Muscle layer of colon (tissue), 2 donors: Measurements from ENCODE around the gene PCYT2.

Source experiments
- H3K27ac ChIP-seq: one replicate; pipeline ENCODE4 v1.7.0; 2013; ENCODE audit warnings: low read depth, mild to moderate bottlenecking, low read length, moderate library complexity
- H3K27me3 ChIP-seq, 2 donors: one replicate each; pipeline ENCODE4 v1.7.0; 2013; ENCODE audit warnings: low read length in 2 of 2, mild to moderate bottlenecking in 2 of 2; ENCODE audit not compliant: insufficient read depth in 2 of 2, control insufficient read depth in 1 of 2
- H3K36me3 ChIP-seq: one replicate; pipeline ENCODE4 v1.7.0; 2013; ENCODE audit warnings: mild to moderate bottlenecking, low read length; ENCODE audit not compliant: insufficient read depth
- H3K4me1 ChIP-seq: one replicate; pipeline ENCODE4 v1.7.0; 2013; ENCODE audit warnings: mild to moderate bottlenecking, low read length; ENCODE audit not compliant: insufficient read depth
- H3K4me3 ChIP-seq, 2 donors: one replicate each; pipeline ENCODE4 v1.7.0; 2013; ENCODE audit warnings: low read length in 2 of 2, low read depth in 1 of 2, mild to moderate bottlenecking in 1 of 2, moderate library complexity in 1 of 2
- H3K9ac ChIP-seq: one replicate; pipeline ENCODE4 v1.7.0; 2013; ENCODE audit warnings: low read length
- H3K9me3 ChIP-seq: one replicate; pipeline ENCODE4 v1.7.0; 2013; ENCODE audit warnings: mild to moderate bottlenecking, low read length
- donor health status: abdominal sarcoma.
- donor health status: Adenocarcinoma of cecum.

The PCYT2 gene

DNA sequence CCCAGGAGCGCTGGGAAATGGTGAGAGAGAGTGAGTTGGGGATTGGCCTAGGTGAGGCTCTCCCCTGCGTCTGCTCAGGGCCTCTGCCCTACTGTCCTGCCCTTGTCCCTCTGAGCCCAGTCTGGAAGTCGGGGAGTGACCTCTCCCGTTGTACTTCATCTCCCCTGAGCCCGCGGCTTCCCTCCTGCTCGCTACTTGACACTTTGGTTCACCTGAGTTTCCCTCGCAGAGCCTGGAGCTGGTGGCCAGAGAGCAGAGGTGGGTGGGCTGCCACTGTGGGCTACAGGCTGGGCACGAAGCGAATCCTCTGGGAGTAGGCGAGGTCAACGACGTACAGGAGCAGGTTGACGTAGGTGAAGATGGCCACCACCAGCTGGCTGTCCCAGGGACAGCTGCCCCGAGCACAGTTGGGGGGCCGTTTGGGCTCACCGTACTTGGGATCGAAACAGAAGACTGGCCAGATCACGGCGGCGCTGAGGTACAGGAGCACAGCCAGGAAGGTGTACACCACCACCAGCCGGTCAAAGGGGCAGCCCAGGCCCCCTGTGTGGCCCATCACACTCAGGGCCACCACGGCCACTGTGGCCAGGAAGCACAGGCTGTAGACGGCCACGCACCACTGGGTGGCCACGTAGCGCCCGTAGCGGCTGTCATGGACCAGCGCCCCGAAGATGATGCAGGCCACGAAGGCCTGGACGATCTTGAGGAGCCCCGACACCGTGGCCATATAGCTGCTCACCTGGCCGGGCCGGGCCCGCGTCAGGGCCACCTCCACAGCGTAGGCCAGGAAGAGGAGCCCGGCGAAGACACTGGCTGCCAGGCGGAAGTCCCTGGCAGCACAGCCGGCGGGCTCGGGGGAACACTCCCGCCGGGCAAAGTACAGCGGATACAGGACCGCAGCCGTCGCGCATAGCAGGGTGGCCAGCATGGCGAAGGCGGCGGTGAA is 29.6 kb upstream of the PCYT2 start:
- no peak overlapping the region for H3K4me3 ChIP-seq
- H3K36me3 ChIP-seq = no peaks in the 10 kb centered on the region
- H3K9ac ChIP-seq = no peak overlapping the region
- H3K9me3 ChIP-seq = no peaks in the 10 kb centered on the region
- peaks cover 0 to 32% of the 10 kb centered on the region in 2 donors for H3K27me3 ChIP-seq
- no peak overlapping the region for H3K27ac ChIP-seq
- peaks cover 6% of the 10 kb centered on the region for H3K4me1 ChIP-seq

DNA sequence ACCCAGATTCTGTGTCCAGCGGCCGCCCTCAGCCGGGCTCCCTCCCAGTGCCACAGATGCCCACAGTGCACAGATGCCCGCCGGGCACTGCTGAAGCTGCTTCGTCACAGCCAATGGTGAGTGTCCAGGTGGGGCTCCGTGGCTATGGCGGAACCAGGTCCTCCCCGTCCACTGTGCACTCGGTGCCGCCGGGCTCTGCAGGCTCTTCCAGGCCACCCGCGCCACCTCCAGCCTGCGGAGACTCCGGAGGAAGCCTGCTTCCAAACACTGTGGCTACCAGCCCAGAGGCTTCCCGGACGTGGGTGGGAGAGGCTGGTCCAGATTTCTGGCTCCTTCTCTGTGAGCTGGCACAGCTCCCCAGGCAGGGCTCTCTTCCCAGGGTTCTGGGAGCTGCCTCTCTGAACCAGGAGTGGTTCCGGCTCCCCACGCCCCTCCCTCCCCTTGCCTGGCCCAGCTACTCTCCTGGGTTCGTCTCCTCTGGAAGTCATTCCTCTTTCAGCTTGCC is 28.7 kb upstream of the PCYT2 start:
- no peak overlapping the region for H3K9ac ChIP-seq
- no peak overlapping the region for H3K4me3 ChIP-seq
- no peaks in the 10 kb centered on the region for H3K9me3 ChIP-seq
- peaks cover 0 to 32% of the 10 kb centered on the region in 2 donors for H3K27me3 ChIP-seq
- no peak overlapping the region for H3K27ac ChIP-seq
- peaks cover 6% of the 10 kb centered on the region for H3K4me1 ChIP-seq
- H3K36me3 ChIP-seq = no peaks in the 10 kb centered on the region

DNA sequence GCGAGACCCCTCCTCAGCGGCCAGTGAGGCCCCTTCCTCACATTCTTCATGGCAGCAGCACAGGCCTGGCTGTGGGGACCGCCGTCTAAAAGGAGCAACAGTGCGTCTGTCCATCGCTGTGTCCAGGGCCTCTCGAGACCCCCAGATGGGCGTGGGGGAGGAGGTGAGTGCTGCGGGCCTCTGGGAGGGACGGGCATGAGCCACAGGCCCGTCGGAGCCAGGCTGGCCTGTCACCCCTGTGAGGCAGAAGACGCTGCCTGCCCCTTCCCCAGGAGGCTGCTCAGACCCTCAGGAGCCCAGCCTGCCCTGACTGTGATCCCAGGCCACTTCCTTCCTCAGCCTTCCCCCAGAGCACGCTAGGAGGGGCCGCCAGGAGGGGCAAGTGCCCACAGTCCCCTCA is 28.0 kb upstream of the PCYT2 start:
- no peaks in the 10 kb centered on the region for H3K36me3 ChIP-seq
- H3K27me3 ChIP-seq = peaks cover 0 to 32% of the 10 kb centered on the region in 2 donors
- peaks cover 6% of the 10 kb centered on the region for H3K4me1 ChIP-seq
- no peak overlapping the region for H3K27ac ChIP-seq
- H3K9me3 ChIP-seq = no peaks in the 10 kb centered on the region
- H3K9ac ChIP-seq = no peak overlapping the region
- H3K4me3 ChIP-seq = no peak overlapping the region

DNA sequence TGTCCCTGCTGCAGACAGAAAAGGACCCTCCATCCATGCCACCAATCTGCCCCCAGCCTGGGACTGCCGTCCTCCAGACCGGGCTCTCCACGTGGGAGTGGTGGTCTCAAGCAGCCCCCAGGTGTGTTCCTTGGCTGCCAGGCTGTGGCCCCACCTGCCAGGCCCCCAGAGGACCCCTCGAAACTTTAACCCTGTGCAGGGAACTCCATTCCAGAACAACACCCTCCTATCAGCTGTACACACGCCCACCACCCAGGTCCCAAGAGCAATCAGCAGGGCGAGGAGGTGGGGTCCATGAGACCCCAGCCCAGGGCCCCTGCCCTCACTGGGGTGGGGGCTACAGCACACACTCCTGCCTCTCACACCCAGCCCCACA is 24.5 kb upstream of the PCYT2 start:
- no peaks in the 10 kb centered on the region for H3K36me3 ChIP-seq
- H3K27me3 ChIP-seq = peaks cover 0 to 15% of the 10 kb centered on the region in 2 donors
- H3K4me1 ChIP-seq = peaks cover 6% of the 10 kb centered on the region
- no peak overlapping the region for H3K4me3 ChIP-seq
- no peak overlapping the region for H3K9ac ChIP-seq
- H3K27ac ChIP-seq = no peak overlapping the region
- H3K9me3 ChIP-seq = no peaks in the 10 kb centered on the region

DNA sequence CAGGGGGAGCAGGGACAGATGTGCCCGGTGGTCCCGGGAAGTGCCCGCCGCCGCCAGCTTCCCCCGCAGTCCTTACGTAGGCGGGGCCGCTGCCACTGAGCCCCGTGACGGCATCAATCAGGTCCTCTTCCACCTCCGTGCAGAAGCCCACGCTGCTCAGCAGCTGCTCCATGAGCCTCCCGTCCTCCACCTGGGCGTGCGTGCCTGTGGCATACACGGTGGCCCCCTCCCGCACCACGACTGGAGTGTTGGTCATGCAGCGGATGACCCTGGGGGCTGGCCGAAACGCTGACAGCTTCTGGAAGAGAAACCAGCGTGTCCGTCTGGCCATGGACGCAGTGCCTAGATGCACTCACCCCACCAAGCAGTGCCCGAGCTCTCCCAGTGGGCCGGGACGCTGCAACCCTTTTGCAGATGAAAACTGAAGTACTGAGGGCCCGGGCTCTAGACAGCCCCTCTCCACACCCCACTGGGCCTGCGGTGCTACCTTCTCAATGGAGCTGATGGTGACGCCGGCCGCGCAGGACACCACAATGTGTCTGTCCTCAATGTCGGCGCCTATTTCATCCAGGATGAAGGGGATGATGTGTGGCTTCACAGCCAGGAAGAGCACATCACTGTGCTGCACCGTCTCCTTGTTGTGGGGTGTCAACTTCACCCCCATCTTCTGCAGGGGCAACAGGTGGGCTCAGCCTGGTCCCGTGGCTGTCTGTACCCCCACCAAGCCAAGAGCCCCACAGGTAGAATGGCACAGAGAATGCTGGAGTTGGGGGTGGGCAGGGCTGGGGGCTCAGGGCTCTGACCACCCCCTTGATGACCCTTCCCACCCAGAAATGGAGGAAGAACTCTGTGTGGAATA is 23.9 kb upstream of the PCYT2 start:
- H3K4me3 ChIP-seq = no peak overlapping the region
- peaks cover 0 to 11% of the 10 kb centered on the region in 2 donors for H3K27me3 ChIP-seq
- no peaks in the 10 kb centered on the region for H3K36me3 ChIP-seq
- H3K4me1 ChIP-seq = peaks cover 6% of the 10 kb centered on the region
- no peak overlapping the region for H3K27ac ChIP-seq
- no peaks in the 10 kb centered on the region for H3K9me3 ChIP-seq
- H3K9ac ChIP-seq = no peak overlapping the region

DNA sequence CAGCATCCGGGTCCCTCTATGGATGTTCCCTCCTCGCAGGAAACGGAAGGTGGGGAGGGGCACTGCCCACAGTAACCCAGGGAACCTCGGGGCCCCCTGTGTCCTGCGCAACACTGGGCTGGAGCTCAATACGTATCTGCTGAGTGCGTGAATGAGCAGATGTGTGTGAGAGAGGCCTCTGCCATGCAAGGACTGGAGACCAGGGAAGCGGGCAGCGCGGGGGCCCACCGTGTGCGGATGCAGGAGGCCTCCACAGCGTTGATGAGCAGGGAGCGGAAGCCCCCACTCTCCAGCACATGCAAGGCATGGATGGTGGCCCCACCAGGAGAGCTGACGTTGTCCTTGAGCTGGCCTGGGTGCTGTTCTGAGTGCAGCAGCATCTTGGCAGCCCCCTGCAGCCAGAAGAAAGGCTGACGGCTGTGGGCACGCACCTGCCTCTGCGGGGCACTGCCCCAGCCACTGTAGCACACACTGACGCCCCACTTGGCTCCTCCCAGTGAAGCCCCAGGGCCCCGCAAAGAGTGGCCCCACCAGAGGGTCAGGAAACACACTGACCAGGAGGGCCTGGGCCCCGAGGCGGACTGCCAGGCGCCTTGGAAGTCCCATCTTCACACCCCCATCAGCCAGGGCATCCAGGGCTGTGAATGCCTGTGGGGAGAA is 23.0 kb upstream of the PCYT2 start:
- Histone ChIP-seq H3K4me3 (no peak overlapping the region), H3K9me3 (no peaks in the 10 kb centered on the region), H3K27ac (no peak overlapping the region), H3K4me1 (peaks cover 6% of the 10 kb centered on the region), H3K27me3 (peaks cover 0 to 7% of the 10 kb centered on the region in 2 donors), H3K36me3 (no peaks in the 10 kb centered on the region), H3K9ac (no peak overlapping the region)

DNA sequence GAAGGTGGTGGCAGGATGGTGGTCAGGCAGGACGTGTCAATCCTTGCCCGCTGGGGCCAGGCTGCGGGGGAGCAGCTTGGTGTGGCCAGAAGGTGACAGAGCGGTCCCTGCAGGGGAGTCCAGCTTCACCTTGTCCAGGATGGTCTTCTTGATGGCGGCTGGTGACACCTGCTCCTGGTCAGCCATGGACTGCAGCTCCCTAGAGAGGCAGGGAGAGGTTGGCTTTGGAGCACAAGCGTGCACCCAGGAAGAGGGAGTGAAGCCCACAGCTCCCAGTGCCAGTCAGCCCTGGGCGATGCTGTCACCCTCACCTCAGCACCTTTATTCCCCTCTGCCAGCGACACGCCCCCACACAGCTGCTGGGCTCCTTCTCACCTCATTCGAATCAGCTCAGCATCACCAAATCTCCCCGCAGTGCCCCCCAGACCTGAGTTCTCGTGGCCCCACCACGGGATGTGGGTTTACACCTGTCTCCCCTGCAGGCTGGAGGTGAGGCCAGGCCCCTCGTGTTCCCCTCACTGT is 22.0 kb upstream of the PCYT2 start:
- no peak overlapping the region for H3K4me3 ChIP-seq
- peaks cover 14% of the 10 kb centered on the region for H3K4me1 ChIP-seq
- no peak overlapping the region for H3K27ac ChIP-seq
- H3K9me3 ChIP-seq = no peaks in the 10 kb centered on the region
- no peak overlapping the region for H3K9ac ChIP-seq
- peaks cover 0 to 17% of the 10 kb centered on the region in 2 donors for H3K27me3 ChIP-seq
- H3K36me3 ChIP-seq = no peaks in the 10 kb centered on the region

DNA sequence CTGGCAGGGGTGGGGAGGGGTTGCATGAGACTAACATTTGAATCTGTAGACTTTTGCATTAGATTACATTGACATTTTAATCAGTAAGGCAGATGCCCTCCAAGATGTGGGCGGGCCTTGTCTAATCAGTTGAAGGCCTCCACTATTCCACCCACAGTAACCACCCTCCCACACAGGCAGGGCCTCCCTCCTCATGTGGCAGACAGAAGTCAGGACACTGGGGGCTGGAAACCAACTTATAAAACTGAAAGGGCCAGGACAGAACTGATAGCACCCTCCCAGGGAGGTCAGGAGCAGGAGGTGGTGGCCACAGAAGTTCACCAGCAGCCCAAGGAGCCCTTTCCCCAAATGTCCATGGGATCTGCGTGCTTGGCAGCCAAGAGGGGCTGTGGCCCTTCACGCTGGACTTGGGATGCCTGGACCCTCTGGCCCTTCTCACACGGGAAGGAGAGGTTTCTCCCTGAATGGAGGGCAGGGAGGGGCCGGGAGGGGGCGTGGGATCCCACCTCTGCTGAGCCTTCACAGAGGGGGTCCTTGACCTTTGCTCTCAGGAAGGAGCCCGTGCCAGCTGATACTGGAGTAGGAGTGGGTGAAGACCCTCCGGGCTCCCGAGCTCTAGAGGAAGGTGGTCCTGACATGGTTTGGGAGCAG is 21.3 kb upstream of the PCYT2 start:
- no peak overlapping the region for H3K9ac ChIP-seq
- H3K36me3 ChIP-seq = no peaks in the 10 kb centered on the region
- no peak overlapping the region for H3K4me3 ChIP-seq
- H3K27ac ChIP-seq = no peak overlapping the region
- H3K4me1 ChIP-seq = peaks cover 16% of the 10 kb centered on the region
- H3K9me3 ChIP-seq = no peaks in the 10 kb centered on the region
- H3K27me3 ChIP-seq = peaks cover 0 to 18% of the 10 kb centered on the region in 2 donors

DNA sequence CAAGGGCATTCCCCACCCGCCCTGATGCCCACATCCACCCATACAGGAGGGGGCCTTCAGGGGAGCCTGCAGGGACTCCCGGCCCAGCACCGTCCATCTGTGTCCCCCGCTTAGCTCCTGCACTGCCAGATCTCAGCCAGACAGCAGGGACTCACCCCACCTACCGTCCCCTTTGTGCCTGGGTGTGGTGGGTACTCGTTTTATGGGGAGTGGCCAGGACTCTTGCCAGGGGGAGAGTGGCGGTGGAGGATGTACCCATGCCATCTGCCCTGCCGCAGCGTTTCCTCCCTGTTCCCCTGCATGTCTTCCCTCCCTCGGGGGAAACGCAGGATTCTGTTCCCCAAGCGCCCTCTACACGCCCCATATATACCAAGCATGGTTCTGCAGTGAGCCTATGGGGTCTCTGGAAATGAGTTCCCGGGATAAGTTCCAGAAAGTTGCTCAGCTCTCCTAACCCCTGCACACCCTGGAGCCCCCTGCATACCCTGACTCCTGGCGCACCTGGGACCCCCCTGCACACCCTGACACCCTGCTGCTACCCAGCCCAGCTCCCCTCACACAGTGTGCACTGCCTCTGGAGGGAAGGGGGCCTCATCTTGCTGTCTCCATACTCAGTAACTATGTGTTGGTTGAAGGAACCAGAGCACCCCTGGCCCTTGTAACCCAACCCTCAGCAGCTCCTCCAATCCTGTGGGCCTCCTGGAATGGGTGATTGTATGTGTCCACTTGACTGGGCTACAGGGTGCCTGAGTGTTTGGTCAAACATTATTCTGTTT is 20.5 kb upstream of the PCYT2 start:
- no peak overlapping the region for H3K27ac ChIP-seq
- peaks cover 14% of the 10 kb centered on the region for H3K4me1 ChIP-seq
- H3K9me3 ChIP-seq = no peaks in the 10 kb centered on the region
- no peaks in the 10 kb centered on the region for H3K36me3 ChIP-seq
- H3K9ac ChIP-seq = no peak overlapping the region
- peaks cover 0 to 16% of the 10 kb centered on the region in 2 donors for H3K27me3 ChIP-seq
- H3K4me3 ChIP-seq = no peak overlapping the region

DNA sequence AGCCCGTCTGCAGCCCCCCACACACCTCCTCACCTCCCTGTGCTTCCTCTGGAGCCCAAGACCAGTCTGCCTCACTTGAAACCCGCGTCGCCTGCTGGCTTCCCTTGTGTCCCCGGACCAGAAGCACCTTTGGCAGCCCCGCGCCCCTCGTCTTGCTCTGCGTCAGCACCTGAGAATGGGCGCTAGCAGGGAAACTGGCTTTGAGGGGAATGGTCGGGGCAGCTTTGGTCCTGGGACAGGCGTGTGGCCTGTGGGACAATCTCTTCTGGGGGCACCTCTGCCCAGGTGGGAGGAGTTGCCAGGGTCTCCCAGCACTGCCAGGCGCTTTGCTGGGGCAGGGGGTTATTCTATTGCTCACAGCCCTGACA is 20.0 kb upstream of the PCYT2 start:
- Histone ChIP-seq H3K36me3 (no peaks in the 10 kb centered on the region), H3K4me1 (peaks cover 12% of the 10 kb centered on the region), H3K4me3 (no peak overlapping the region), H3K9me3 (no peaks in the 10 kb centered on the region), H3K27ac (no peak overlapping the region), H3K27me3 (peaks cover 0 to 12% of the 10 kb centered on the region in 2 donors), H3K9ac (no peak overlapping the region)
